Panc1 (cell line): ENCODE measurements around the gene STIP1.

ENCODE experiments used
- CTCF ChIP-seq: fragments of 450-650 bp; IDR thresholded peaks from 2 replicates; pipeline ENCODE4 v1.5.1; 2017; ENCODE audit warnings: mild to moderate bottlenecking
- POLR2AphosphoS5 ChIP-seq: IDR thresholded peaks from 2 replicates; pipeline ENCODE4 v1.6.1; 2012; ENCODE audit warnings: mild to moderate bottlenecking, low read depth, low read length, moderate library complexity
- REST ChIP-seq, 2 experiments: IDR thresholded peaks; 2 replicates each; pipeline ENCODE4 v1.6.1; 2011 to 2012; ENCODE audit warnings: low read depth in 2 of 2, control low read depth in 1 of 2, low read length in 1 of 2, mild to moderate bottlenecking in 1 of 2, moderate library complexity in 1 of 2; ENCODE audit not compliant: insufficient read depth in 1 of 2
- SIN3A ChIP-seq: IDR thresholded peaks from 2 replicates; pipeline ENCODE4 v1.6.1; 2012; ENCODE audit warnings: low read depth, mild to moderate bottlenecking, low read length, moderate library complexity, borderline replicate concordance; ENCODE audit not compliant: insufficient read depth
- TCF7L2 ChIP-seq: IDR thresholded peaks from 2 replicates; pipeline ENCODE4 v1.6.1; 2011; ENCODE audit warnings: mild to moderate bottlenecking, low read depth, low read length, inconsistent platforms

- TF ChIP-seq CTCF (no peak), SIN3A (no peak), POLR2AphosphoS5 (no peak), REST (IDR thresholded peaks at IDR 0.05; ENCODE audit: insufficient read depth in 1 of 2, low read depth in 2 of 2, low read length in 1 of 2) (no peak), TCF7L2 (no peak)
These were observed 24.5 kb downstream of the STIP1 start for GRCh38 chr11:64210301-64211020.
